ENCODE data around the gene SEMA4A.
A peak's percentile ranks its signal among the peaks of the same experiment; 100 is the strongest.
"Not testable (repeated sequence)": the region's sequence is repeated elsewhere in the genome, so short reads cannot be mapped to it uniquely, and the experiment has no call there.

The SEMA4A gene

GRCh38 chr1:156162430-156163037 lies 9.1 kb downstream of the SEMA4A start:
- DNase-seq: no peak

DNA sequence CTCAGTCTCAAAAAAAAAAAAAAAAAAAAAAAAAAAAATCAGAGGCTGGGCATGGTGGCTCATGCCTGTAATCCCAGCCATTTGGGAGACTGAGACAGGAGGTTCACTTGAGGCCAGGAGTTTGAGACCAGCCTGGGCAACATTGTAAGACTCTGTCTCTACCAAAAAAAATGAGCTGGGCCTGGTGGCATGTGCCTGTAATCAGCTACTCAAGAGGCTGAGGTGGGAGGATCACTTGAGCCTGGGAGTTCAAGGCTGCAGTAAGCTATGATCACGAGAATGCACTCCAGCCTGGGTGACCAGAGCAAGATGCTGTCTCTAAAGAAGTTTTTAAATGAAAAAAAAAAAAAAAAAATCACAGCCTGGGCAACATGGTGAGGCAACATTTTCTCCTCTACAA lies 10.3 kb downstream of the SEMA4A start:
- DNase-seq: no peak

- no peak for DNase-seq
Measured at GRCh38 chr1:156164125-156164831, 10.9 kb downstream of the SEMA4A start.

DNA sequence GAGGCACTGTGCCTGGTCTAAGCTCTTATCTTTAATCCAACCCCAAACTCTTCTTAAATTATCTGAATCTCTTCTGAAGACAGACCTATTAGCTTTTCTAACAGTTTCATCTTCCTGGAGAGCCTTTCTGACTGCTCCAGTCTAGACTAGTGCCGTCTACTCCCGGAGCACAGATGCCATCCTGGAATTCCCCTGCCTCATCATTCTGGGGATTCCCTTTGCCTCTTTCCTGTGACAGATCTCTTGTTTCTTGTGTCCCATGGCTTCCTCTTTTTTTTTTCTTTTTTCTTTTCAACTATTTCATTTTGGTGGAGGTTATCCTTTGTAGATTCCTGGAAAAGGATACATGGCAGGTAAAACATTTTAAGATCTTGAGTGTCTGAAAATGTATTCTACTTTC lies 11.7 kb downstream of the SEMA4A start:
- no peak for DNase-seq

- no peak for DNase-seq
Measured at GRCh38 chr1:156167536-156167935, 14.2 kb downstream of the SEMA4A start.

DNA sequence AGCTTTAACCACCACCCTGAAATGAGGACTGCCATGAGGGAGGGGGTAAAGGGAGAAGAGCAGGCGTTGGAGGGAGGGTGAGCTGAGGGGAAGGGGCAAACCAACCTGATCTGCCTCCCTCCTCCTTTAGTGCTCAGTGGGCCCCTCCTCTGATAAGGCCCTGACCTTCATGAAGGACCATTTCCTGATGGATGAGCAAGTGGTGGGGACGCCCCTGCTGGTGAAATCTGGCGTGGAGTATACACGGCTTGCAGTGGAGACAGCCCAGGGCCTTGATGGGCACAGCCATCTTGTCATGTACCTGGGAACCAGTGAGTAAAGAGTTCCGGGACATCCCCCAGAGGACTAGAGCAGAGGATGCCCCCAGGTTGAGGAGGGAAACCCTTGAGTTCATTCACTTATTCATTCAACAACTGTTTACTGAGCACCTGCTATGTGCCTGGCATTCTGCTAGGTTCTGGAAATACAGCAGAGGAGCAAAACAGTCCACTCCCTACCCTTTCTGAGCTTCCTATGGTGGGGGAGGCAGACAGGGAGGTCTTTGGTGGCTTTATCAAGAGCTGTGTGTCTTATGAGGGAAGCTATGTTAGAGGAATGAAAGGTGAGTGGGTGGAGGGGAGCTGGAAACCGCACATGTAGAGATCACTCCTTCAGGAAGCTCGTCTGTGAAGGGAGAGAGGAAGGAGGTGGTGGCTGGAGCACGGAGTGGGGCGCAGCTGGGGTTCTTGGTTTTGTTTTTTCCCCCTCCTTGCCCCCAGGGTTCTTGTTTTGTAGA lies 19.5 kb downstream of the SEMA4A start:
- DNase-seq: no peak

DNA sequence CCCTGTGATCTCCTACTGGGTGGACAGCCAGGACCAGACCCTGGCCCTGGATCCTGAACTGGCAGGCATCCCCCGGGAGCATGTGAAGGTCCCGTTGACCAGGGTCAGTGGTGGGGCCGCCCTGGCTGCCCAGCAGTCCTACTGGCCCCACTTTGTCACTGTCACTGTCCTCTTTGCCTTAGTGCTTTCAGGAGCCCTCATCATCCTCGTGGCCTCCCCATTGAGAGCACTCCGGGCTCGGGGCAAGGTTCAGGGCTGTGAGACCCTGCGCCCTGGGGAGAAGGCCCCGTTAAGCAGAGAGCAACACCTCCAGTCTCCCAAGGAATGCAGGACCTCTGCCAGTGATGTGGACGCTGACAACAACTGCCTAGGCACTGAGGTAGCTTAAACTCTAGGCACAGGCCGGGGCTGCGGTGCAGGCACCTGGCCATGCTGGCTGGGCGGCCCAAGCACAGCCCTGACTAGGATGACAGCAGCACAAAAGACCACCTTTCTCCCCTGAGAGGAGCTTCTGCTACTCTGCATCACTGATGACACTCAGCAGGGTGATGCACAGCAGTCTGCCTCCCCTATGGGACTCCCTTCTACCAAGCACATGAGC lies 23.3 kb downstream of the SEMA4A start:
- DNase-seq: no peak

DNA sequence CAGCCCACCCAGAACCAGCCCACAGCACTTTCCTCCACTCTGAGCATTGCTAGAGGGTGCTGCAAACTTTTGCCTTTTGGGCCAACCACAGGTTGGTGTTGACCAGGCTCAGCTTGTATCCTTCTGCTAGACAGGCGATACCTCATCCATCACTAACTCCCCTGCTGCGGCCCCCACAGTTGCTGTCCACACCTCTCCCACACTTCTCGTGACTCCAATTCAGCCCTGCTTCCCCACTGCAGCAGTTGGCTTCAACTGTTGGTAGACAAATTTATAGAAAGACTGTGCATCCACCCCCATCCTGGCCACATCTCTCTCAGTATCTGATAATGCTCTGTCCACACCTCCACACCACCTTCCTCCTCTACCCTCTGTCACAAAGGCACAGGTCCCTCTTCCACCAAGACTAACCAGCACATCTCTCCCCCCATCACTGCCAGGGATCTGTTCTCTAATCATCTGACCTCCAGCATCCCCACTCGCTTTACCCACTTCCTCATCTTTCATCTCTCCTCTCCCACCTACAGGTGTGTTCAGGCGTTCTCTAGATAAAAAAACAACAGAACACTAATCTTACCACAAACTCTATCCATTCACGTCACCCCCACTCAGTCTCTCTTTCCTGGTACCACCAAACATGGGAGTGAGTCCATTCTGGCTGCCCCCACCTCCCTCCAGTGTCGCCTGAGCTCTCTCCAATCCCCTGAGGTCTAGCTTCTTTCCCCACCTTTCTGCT lies 24.7 kb downstream of the SEMA4A start:
- DNase-seq: no peak

DNA sequence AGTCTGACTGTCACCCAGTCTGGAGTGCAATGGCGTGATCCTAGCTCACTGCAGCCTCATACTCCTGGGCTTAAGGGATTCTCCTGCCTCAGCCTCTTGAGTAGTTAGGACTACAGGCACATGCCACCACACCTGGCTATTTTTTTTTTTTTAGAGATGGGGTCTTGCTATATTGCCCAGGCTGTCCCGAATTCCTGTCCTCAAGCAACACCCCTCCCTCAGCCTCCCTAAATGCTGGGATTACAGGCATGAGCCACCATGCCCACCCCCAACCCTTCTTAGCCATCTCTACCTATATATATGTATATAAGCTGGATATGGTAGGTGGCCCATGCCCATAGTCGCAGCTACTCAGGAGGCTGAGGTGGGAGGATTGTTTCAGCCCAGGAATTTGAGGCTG lies 27.1 kb downstream of the SEMA4A start:
- no peak for DNase-seq

GRCh38 chr1:156181391-156181924 lies 28.1 kb downstream of the SEMA4A start:
- not testable (repeated sequence) for DNase-seq

DNA sequence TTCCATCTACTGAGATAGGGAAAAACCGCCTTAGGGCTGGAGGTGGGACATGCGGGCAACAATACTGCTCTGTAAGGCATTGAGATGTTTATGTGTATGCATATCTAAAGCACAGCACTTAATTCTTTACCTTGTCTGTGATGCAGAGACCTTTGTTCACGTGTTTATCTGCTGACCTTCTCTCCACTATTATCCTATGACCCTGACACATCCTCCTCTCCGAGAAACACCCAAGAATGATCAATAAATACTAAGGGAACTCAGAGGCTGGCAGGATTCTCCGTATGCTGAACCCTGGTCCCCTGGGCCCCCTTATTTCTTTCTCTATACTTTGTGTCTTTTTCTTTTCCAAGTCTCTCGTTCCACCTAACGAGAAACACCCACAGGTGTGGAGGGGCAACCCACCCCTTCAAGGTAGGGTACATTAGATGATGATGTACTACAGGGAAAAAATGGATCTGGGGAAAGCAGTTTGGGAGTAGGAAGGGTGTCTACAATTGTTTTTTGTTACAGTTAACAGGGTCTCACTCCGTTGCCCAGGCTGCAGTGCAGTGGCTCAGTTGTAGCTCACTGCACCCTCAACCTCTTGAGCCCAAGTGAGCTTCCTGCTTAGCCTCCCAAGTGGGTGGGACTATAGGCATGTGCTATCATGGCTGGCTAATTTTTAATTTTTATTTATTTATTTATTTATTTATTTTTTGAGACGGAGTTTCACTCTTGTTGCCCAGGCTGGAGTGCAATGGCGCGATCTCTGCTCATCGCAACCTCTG lies 28.8 kb downstream of the SEMA4A start:
- DNase-seq: not testable (repeated sequence)

- DNase-seq: not testable (repeated sequence)
Measured at GRCh38 chr1:156186347-156187177, 33.2 kb downstream of the SEMA4A start.

DNA sequence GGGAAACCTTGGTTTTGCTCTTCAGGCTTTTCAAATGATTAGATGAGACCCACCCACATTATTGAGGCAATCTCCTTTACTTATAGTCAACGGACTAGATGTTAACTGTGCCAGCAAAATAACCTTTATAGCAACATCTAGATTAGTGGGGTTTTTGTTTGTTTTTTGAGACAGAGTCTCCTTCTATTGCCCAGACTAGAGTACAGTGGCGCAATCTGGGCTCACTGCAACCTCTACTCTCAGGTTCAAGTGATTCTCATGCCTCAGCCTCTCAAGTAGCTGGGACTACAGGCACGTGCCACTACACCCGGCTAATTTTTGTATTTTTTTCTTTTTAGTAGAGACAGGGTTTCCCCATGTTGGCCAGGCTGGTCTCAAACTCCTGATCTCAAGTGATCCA lies 36.9 kb downstream of the SEMA4A start:
- DNase-seq: not testable (repeated sequence)

GRCh38 chr1:156191292-156191964 lies 38.0 kb downstream of the SEMA4A start:
- no peak for DNase-seq

DNA sequence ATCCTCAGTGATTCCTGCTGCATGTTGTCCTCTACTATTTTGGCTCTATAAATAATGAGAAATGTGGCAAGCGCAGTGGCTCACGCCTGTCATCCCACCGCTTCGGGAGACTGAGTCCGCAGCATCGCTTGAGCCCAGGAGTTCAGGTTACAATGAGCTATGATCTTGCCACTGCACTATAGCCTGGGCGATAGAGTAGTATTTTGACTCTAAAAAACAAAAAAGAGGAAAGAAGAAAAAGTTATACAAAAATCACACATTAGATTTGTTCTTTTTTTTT lies 39.8 kb downstream of the SEMA4A start:
- peak; percentile 24 to 47 for DNase-seq

DNA sequence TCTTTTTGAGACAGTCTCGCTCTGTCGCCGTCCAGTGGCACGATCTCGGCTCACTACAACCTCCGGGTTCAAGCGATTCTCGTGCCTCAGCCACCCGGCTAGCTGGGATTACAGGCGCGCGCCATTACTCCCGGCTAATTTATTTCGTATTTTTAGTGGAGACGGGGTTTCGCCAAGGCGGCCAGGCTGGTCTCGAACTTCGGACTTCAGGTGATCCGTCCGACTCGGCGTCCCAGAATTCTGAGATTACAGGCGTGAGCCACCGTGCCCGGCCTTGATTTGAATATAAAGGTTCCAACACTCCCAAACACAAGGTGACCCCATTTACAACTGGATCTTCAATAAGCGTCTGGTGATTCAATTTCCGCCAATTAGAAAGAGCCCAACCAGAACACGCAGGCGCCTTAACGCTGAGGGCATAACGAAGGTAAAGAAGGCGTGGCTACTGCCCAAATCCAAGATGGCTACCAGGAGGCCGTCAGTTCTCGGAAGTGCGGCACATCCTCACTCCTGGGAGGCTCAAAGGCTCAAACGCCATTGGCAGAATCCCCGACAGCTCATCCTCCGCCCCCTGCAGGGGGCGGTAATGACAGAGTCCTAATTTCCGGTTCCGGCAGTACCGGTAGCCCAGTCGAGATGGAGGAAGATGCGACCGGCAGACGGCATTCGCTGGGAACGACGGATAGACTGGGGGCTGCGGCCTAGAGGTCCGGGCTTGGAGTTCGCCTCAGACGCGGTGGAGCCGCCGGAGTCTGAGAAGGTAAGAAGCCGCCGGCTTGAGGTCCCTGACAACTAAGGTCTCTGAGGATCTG lies 40.3 kb downstream of the SEMA4A start, which contains the start of gene SLC25A44:
Gene SLC25A44, plus strand, starts transcription at position 617 of the 812 bp plus-strand sequence. CDS start 5,744 bp downstream, outside the sequence.
- DNase-seq: peak; percentile 98

GRCh38 chr1:156194300-156194652 lies 40.9 kb downstream of the SEMA4A start:
- no peak for DNase-seq

GRCh38 chr1:156195853-156196252 lies 42.5 kb downstream of the SEMA4A start:
- DNase-seq: no peak

GRCh38 chr1:156196445-156196844 lies 43.1 kb downstream of the SEMA4A start:
- DNase-seq: no peak
